Middle frontal gyrus (tissue), 1 donor: ENCODE measurements around the gene SLC25A48.
"Not testable (repeated sequence)": the region's sequence is repeated elsewhere in the genome, so short reads cannot be mapped to it uniquely, and the experiment has no call there.

ENCODE experiments used
- DNase-seq: peaks from one replicate; pipeline ENCODE4 v3.0.0-alpha.2; 2015; ENCODE audit warnings: low spot score; ENCODE audit errors: extremely low spot score

The SLC25A48 gene

GRCh38 chr5:135857630-135858311 is 23.3 kb downstream of the SLC25A48 start:
- DNase-seq, result no peak

DNA sequence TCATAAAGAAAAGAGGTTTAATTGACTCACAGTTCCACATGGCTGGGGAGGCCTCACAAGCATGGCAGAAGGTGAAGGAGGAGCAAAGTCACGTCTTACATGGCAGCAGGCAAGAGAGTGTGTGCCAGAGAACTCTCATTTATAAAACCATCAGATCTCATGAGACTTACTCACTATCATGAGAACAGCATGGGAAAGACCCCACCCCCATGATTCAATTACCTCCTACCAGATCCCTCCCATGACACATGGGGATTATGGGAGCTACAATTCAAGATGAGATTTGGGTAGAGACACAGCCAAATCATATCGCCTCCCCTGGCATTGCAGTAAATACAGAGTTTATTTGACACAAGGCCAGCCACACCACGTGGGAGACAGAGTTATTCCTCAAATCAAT is 24.7 kb downstream of the SLC25A48 start:
- not testable (repeated sequence) for DNase-seq

DNA sequence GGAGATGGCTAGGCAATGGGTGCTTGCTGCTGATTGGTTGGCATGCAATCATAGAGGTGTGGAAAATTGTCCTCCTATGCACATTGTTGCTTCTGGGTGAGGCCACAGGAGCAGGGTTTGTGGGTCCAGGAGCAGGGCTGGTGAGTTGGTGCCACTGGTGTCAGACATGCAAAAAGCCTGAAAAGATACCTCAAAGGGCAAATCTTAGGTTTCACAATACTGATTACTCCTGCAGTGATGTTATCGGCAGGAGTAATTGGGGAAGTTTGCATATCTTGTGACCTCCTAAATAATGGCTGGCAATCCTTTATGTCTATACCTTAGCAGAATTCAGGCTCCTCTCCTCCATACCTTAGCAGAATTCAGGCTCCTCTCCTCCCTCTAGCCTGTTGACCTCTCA is 25.2 kb downstream of the SLC25A48 start:
- no peak for DNase-seq

DNA sequence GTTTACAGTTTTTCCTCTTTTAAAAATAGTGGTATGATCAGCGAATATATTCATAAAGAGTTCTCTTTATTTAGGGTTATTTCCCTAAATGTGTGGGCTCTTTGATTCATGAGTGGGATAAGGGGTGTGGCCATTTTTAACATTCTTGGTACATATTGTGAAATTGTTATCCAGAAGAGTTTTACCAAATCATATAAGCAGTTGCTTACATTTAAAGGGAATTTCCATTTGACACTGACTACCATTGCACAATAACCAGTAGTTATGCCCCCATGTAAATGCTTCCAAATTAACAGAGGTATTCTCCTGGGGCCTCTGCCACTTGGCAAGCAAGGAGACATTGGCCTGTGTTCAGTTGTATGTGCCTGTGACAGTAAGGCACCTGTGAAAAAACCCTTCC is 27.2 kb downstream of the SLC25A48 start:
- DNase-seq, result no peak

DNA sequence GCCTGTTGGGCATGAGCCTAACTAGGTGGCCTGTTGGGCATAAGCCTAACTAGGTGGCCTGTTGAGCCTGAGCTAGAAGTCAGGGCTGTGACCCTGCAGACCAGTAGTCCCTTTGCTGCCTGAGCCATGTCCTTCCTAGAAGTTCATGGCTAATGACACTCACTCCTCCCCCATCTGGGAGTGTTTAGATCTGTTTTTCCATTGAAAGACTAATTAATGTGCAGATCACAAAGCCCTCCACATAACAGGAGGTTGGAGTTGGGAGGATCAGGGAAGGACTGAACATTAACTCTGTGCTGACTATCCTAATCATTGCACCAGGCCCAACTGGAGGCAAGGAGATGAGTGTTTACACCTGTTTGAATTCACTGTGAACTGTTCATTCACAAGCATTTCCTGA is 27.6 kb downstream of the SLC25A48 start:
- DNase-seq, result no peak

DNA sequence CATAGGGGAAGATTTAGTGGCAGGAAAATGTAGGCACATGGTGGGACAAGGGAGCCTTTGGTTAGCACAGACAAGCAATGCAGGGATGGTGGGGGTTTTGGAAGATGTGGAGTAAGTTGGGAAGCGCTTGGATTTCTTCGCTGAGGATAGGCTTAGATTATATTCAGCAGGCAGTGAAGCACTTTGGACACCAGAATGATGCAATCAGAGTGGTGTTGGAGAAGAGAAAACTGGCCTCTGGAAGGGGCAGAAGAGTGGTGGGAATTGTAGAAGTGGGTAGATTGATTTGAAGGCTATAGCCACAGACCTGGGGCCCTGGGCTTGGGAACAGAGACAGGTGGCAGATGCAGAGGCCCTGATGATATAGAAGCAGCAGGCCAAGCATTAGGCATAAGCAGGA is 28.3 kb downstream of the SLC25A48 start:
- no peak for DNase-seq

GRCh38 chr5:135864503-135865435 is 30.3 kb downstream of the SLC25A48 start:
- DNase-seq, result no peak

DNA sequence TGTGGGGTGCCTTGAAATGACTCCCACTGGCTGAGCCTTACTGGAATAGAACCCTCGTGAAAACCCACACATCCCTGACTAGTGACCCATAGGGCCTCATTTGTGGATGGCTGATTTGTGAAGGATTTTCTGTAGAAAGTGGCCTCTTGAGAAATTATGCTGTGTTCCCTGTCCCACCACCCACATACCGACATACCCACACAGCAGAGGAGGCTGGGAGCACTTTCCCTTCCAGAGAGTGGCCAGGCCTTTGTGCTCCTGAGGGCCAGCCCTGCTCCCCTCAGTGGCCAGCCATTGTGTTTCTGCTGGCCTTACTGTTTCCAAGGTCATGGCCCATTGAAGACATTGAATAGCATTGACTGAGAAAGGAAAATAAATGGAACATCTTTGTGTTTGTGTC is 31.6 kb downstream of the SLC25A48 start:
- DNase-seq, result no peak

GRCh38 chr5:135867599-135867998 is 33.1 kb downstream of the SLC25A48 start:
- no peak for DNase-seq

DNA sequence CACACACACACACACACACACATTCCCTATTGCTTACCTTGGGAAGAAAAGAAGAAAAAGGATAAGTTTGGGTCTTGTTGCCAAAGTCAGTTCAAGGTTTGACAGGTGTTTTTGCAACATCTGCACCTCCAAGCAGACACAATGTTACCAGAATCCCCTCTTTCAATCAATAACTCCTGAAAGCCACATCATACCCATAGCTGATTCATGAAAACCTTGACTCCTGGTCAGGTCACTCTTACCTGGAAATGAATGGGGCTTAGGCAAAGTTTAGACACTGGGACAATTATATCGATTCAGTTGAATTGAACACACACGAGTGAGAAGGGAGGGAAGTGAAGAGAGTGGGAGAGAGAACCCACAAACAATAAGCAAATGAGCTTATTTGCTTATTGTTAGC is 34.2 kb downstream of the SLC25A48 start:
- DNase-seq, result no peak

- no peak for DNase-seq
Measured at GRCh38 chr5:135869276-135869675, 34.8 kb downstream of the SLC25A48 start.

- no peak for DNase-seq
Measured at GRCh38 chr5:135869935-135870334, 35.5 kb downstream of the SLC25A48 start.

- DNase-seq, result no peak
Measured at GRCh38 chr5:135871268-135871915, 36.9 kb downstream of the SLC25A48 start.

GRCh38 chr5:135873831-135874230 is 39.4 kb downstream of the SLC25A48 start:
- no peak for DNase-seq

DNA sequence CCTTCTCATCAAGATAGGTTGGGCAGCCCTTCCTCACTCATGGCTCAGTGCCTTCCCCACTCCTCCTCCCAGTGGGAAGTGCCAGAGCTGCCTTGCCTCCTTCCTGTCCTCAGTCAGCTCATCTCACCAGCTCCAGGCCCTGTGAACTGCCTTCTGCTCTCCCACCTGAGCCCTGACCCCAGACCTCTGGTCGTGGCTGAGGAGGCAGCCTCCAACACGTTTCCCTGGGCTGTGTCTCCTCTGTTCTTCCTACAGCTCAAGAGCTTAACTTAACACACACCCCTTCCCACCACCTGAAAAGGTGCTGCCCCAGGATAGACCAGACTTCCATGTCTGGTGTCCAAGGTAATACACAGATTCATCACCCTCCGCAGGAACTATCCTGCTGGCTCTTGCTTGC is 40.0 kb downstream of the SLC25A48 start:
- no peak for DNase-seq

- no peak for DNase-seq
Measured at GRCh38 chr5:135875567-135875966, 41.1 kb downstream of the SLC25A48 start.

GRCh38 chr5:135876146-135876545 is 41.7 kb downstream of the SLC25A48 start:
- no peak for DNase-seq

DNA sequence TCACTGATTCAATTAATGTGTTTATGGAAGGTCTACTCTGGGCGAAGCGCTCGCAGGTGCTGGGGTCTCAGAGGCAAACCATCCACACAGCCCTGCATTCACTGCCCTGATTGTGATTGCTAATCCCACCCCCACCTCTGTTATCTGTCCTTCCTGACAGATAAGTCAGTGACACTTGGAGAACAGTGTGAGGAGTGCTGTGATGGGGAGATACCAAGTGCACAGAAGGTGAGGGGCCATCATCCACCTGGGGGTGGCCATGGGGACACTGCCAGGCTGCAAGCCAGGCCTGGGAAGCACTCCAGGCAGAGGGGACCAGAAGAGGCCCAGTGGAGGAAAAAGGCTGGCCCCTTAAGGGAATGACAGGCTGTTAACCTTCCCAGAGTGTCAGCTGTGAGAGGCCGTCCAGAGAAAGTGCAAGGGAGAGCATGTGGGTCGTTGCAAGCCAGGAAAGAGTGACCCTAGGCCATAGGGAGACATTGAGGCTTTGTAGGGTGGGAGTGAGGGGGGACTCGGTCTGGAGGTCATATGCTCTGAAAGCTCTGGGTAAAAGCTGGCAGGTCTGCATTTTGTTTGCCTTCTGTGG is 43.2 kb downstream of the SLC25A48 start:
- DNase-seq, result no peak

- no peak for DNase-seq
Measured at GRCh38 chr5:135878156-135878620, 43.7 kb downstream of the SLC25A48 start.

- no peak for DNase-seq
Measured at GRCh38 chr5:135879591-135879990, 45.1 kb downstream of the SLC25A48 start.

DNA sequence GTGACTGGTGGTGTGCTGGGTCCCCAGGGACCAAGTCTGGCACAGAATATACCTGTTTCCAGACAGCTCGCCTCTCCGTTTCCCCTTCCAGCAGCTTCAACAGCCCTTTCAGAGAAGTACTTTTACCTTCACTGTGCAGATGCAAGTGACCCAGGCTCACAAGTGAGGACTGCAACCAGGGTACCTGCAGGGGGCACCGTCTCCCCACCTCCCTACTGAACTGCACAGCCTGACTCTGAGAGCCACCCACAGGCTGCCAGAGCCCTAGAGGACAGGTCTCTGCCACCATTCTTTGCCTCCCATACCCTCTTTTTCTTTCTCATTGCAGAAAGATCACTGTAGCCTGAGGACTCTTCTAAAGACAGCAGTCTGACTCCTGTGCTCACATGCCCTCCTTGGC is 45.8 kb downstream of the SLC25A48 start:
- no peak for DNase-seq

- DNase-seq, result no peak
Measured at GRCh38 chr5:135880801-135881200, 46.3 kb downstream of the SLC25A48 start.
